ENCODE data around the gene FAM161A.
A peak's percentile ranks its signal among the peaks of the same experiment; 100 is the strongest.

FAM161A gene

GRCh38 chr2:61853847-61854563, at the start of gene FAM161A (continued):
- TF ChIP-seq ZSCAN18 (tag by site-specific recombination; IDR thresholded peaks at IDR 0.05) (no peak), KLF9 (tag by site-specific recombination; IDR thresholded peaks at IDR 0.05; ENCODE audit: low read depth) (peak; percentile 63; the same call in 1 of the 2 replicates), ZNF530 (tag by site-specific recombination; IDR thresholded peaks at IDR 0.05; ENCODE audit: low read depth) (no peak), BCL6B (tag by site-specific recombination; IDR thresholded peaks at IDR 0.05) (no peak), ZSCAN23 (tag by site-specific recombination; IDR thresholded peaks at IDR 0.05) (no peak), FEZF1 (tag by site-specific recombination; IDR thresholded peaks at IDR 0.05) (no peak), BCL11B (tag by site-specific recombination; IDR thresholded peaks at IDR 0.05; ENCODE audit: low read depth) (no peak), ZNF747 (tag by site-specific recombination; IDR thresholded peaks at IDR 0.05) (no peak), ZNF548 (tag by site-specific recombination; IDR thresholded peaks at IDR 0.05) (no peak), ZNF132 (tag by site-specific recombination; IDR thresholded peaks at IDR 0.05; ENCODE audit: borderline replicate concordance) (no peak), ZNF157 (tag by site-specific recombination; IDR thresholded peaks at IDR 0.05) (no peak), ZFHX2 (tag by site-specific recombination; conservative IDR thresholded peaks at IDR 0.05) (no peak), ZFP69B (tag by site-specific recombination; IDR thresholded peaks at IDR 0.05) (no peak), ZNF16 (tag by site-specific recombination; IDR thresholded peaks at IDR 0.05; ENCODE audit: low read depth) (no peak), ZNF645 (tag by site-specific recombination; IDR thresholded peaks at IDR 0.05) (no peak), ZNF248 (tag by site-specific recombination; IDR thresholded peaks at IDR 0.05) (no peak), ZNF580 (tag by site-specific recombination; IDR thresholded peaks at IDR 0.05) (no peak), ZSCAN5A (tag by site-specific recombination; IDR thresholded peaks at IDR 0.05) (0 out of 2 replicates have a peak, but pooled peaks have one; percentile 24), ZNF398 (tag by site-specific recombination; IDR thresholded peaks at IDR 0.05) (no peak), ZNF558 (tag by site-specific recombination; IDR thresholded peaks at IDR 0.05) (no peak), OSR2 (tag by site-specific recombination; IDR thresholded peaks at IDR 0.05) (no peak), YY1 (tag by site-specific recombination; IDR thresholded peaks at IDR 0.05) (no peak), ZNF354C (tag by site-specific recombination; IDR thresholded peaks at IDR 0.05; ENCODE audit: borderline replicate concordance, low read depth) (no peak), SP2 (tag by site-specific recombination; IDR thresholded peaks at IDR 0.05) (peak; percentile 87), ZNF155 (tag by site-specific recombination; IDR thresholded peaks at IDR 0.05) (no peak), ZBTB21 (tag by site-specific recombination; IDR thresholded peaks at IDR 0.05) (no peak), MZF1 (tag by site-specific recombination; IDR thresholded peaks at IDR 0.05; ENCODE audit: borderline replicate concordance) (no peak), ZNF585B (tag by site-specific recombination; IDR thresholded peaks at IDR 0.05) (no peak), ZNF473 (tag by site-specific recombination; IDR thresholded peaks at IDR 0.05) (no peak), ZNF324 (tag by site-specific recombination; IDR thresholded peaks at IDR 0.05) (no peak), EGR2 (tag by site-specific recombination; IDR thresholded peaks at IDR 0.05; ENCODE audit: low read depth) (no peak), REPIN1 (tag by site-specific recombination; IDR thresholded peaks at IDR 0.05; ENCODE audit: low read depth) (no peak), ZNF211 (tag by site-specific recombination; IDR thresholded peaks at IDR 0.05; ENCODE audit: low read depth) (no peak), ZNF184 (tag by site-specific recombination; IDR thresholded peaks at IDR 0.05) (no peak; the same call in 1 of the 2 replicates)

Measured in HEK293 (cell line).